Measurements from ENCODE around the gene EMP2.

The EMP2 gene

GRCh38 chr16:10608687-10609401, 28.4 kb upstream of the EMP2 start:
- no peak for TF ChIP-seq CTCF (IDR thresholded peaks at IDR 0.05; ENCODE audit: low read length, missing control alignments)
- DNase-seq (ENCODE audit: low read depth): no peak
- H3K4me3 ChIP-seq (replicated peaks; ENCODE audit: low read depth, low read length): no peak overlapping the region

GRCh38 chr16:10607157-10607556, 26.8 kb upstream of the EMP2 start:
- DNase-seq (ENCODE audit: low read depth): no peak
- TF ChIP-seq CTCF (IDR thresholded peaks at IDR 0.05; ENCODE audit: low read length, missing control alignments): no peak
- H3K4me3 ChIP-seq (replicated peaks; ENCODE audit: low read depth, low read length): no peak overlapping the region

- DNase-seq (ENCODE audit: low read depth): no peak
- TF ChIP-seq CTCF (IDR thresholded peaks at IDR 0.05; ENCODE audit: low read length, missing control alignments): no peak
Measured at GRCh38 chr16:10606607-10607006, 26.2 kb upstream of the EMP2 start.

GRCh38 chr16:10605636-10606035, 25.2 kb upstream of the EMP2 start:
- DNase-seq (ENCODE audit: low read depth): no peak
- H3K4me3 ChIP-seq (replicated peaks; ENCODE audit: low read depth, low read length): no peak overlapping the region
- no peak for TF ChIP-seq CTCF (IDR thresholded peaks at IDR 0.05; ENCODE audit: low read length, missing control alignments)

More at GRCh38 chr16:10606607-10607006, 26.2 kb upstream of the EMP2 start:
- no peak overlapping the region for H3K4me3 ChIP-seq (replicated peaks; ENCODE audit: low read depth, low read length)

- no peak for DNase-seq (ENCODE audit: low read depth)
Measured at GRCh38 chr16:10601444-10602408, 21.3 kb upstream of the EMP2 start.

More at GRCh38 chr16:10601444-10602408, 21.3 kb upstream of the EMP2 start:
- H3K4me3 ChIP-seq (replicated peaks; ENCODE audit: low read depth, low read length): no peak overlapping the region
- no peak for TF ChIP-seq CTCF (IDR thresholded peaks at IDR 0.05; ENCODE audit: low read length, missing control alignments)
